Adrenal gland (tissue), 12 donors: Measurements from ENCODE around the gene HTR3B. TPM values are rescaled to one million over a fixed set of nuclear protein-coding genes. Genes with fewer than 3 reads are reported as not detected.
A peak's percentile ranks its signal among the peaks of the same experiment; 100 is the strongest.

Experiments used
- DNase-seq, 7 donors: peaks; one replicate each; pipeline ENCODE4 v3.0.0-alpha.2; 2019 to 2020
- H3K27ac ChIP-seq, 5 donors: fragments of 200-600 bp; sonication (generic) in 4 of 5; 1 replicate in 3 of 5; 2 replicates in 2 of 5; pipeline versions ENCODE4 v1.5.1 to v1.8.0; 2016 to 2020; ENCODE audit warnings: mild to moderate bottlenecking in 1 of 5
- H3K27me3 ChIP-seq: fragments of 200-600 bp; 2 replicates; pipeline ENCODE4 v1.8.0; 2021
- H3K36me3 ChIP-seq, 2 donors: fragments of 200-600 bp; replicated peaks in 1 of 2; 1 replicate in 1 of 2; 2 replicates in 1 of 2; pipeline versions ENCODE4 v1.5.1 to v1.8.0; 2018 to 2022
- H3K4me1 ChIP-seq, 2 donors: fragments of 200-600 bp; replicated peaks in 1 of 2; 1 replicate in 1 of 2; 2 replicates in 1 of 2; pipeline versions ENCODE4 v1.5.1 to v1.8.0; 2018 to 2021
- H3K4me3 ChIP-seq, 4 donors: fragments of 200-600 bp; sonication (generic) in 3 of 4; one replicate each; pipeline ENCODE4 v1.5.1; 2016 to 2018
- H3K9me3 ChIP-seq, 3 donors: fragments of 200-600 bp; sonication (generic) in 1 of 3; replicated peaks in 1 of 3; 1 replicate in 2 of 3; 2 replicates in 1 of 3; pipeline versions ENCODE4 v1.5.1 to v1.8.0; 2016 to 2021
- POLR2A ChIP-seq, 2 donors: fragments of 450-650 bp; IDR thresholded peaks; one replicate each; pipeline ENCODE4 v1.6.1; 2017; ENCODE audit warnings: antibody characterized with exemption in 2 of 2, mild to moderate bottlenecking in 2 of 2, moderate library complexity in 1 of 2
- WGBS, 4 donors: extraction: QIAGEN DNeasy Blood & Tissue Kit in 2 of 4; methylation state at CpG; one replicate each; pipeline versions ENCODE4 v1.1.5 to v1.1.7; 2013 to 2017; 5-methylcytosine and 5-hydroxymethylcytosine counted together
- intact Hi-C, 2 donors: fragments of 100-400 bp; cut with DNase I; formaldehyde crosslinking; loops; one replicate each; pipeline versions ENCODE4 v1.14.1 to v1.15.0; 2022 to 2023
- polyA plus RNA-seq, 3 donors: library from polyadenylated mRNA; stranded (reverse); fragments of 200-250 nt in 2 of 3; fragments of 350-450 nt in 1 of 3; fragmentation: Illumina TruSeq in 1 of 3; extraction: RNeasy Lipid Tissue Mini Kit (QIAGEN cat#74804) in 1 of 3; gene quantifications; one replicate each; pipeline ENCODE4 v1.2.3, GENCODE V29; 2013 to 2014
- total RNA-seq, 9 donors: library from RNA; depleted of rRNA in 4 of 9; stranded (reverse); fragments of >200 nt in 4 of 9; fragments of 120-200 nt in 1 of 9; fragmentation: NEBNext Ultra II Directional in 1 of 9; extraction: Animal tissue kit (Norgen Biotek cat#: 25700) in 1 of 9; gene quantifications; one replicate each; pipeline versions ENCODE4 v1.1.0 to v1.2.4, GENCODE V29; 2013 to 2023
- TF ChIP-seq, protein P1 (sequence below), 6 experiments: fragments of 450-650 bp in 4 of 6; fragments of 200-600 bp in 2 of 6; sonication (generic) in 1 of 6; IDR thresholded peaks; 1 replicate in 5 of 6; 2 replicates in 1 of 6; pipeline versions ENCODE4 v1.5.1 to v1.8.0; 2016 to 2021; ENCODE audit warnings: antibody characterized with exemption in 6 of 6, mild to moderate bottlenecking in 2 of 6, moderate library complexity in 1 of 6
- donor health status: healthy with polysubstance abuse.
- donor health status: Bipolar disorder and iron deficiency.
- donor health status: DM: yes; HTN: yes; CAD: no.
- donor health status: DM: no; HTN: no; CAD: no.
- donor health status: DM: no; HTN: no; CAD: no.
- donor health status: DM: yes; HTN: yes; CAD: no.

Gene HTR3B
- total and polyA plus RNA-seq, 12 donors: not detected

DNA sequence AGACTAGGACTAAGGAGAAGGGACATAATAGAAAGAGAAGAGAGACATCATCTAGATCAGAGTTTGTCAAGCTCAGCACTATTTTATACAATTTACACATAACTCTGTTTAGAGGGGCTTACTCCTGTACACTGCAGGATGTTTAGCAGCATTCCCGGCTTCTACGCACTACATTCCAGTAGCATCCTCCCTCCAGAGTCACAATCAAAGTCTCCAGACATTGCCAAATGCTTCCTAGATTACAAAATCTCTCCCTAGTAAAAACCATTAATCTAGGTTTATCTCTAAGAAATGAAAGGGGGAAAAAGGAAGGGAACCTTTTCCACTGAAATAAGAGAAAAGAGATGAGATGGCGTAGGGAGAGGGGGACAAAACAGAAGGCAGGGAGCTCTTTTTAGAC is 33.3 kb upstream of the HTR3B start:
- Histone ChIP-seq H3K4me3 (no peak overlapping the region), H3K36me3 (no peaks in the 10 kb centered on the region), H3K4me1 (peaks cover 12 to 35% of the 10 kb centered on the region in 2 donors), H3K9me3 (no peaks in the 10 kb centered on the region), H3K27ac (peak overlapping the region in 3 of 5 donors; percentile 11 to 40 (median 30)), H3K27me3 (no peaks in the 10 kb centered on the region)
- TF ChIP-seq POLR2A (IDR thresholded peaks at IDR 0.05): no peak
- peak in 1 of 7 donors; percentile 30 for DNase-seq
- 42 to 69% (median 66%) methylated on average over 3 of the region's 3 CpGs for WGBS, 4 donors
- intact Hi-C loops: no loop called here

DNA sequence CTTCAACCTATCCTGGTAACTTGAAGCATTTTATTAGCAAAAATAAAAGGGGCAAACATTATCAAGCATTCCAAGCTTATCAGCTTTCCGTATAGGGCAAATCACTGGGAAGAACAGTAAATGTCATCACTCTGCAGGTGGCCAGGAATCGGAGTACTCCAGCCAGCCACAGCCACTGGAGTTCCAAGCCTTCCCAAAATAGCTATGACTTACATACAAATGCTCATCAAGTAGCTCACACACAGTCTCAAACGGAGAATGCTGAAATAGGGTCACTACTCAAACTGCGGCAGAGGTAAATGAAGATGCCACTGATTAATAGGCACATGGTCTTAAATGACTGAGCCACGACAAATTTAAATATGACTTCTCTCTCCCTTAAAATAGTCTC is 31.4 kb upstream of the HTR3B start:
- WGBS, 4 donors: 53 to 72% (median 63%) methylated on average over 5 of the region's 5 CpGs
- H3K9me3 ChIP-seq: no peaks in the 10 kb centered on the region
- no peak for TF ChIP-seq POLR2A (IDR thresholded peaks at IDR 0.05)
- TF ChIP-seq, protein P1, sequence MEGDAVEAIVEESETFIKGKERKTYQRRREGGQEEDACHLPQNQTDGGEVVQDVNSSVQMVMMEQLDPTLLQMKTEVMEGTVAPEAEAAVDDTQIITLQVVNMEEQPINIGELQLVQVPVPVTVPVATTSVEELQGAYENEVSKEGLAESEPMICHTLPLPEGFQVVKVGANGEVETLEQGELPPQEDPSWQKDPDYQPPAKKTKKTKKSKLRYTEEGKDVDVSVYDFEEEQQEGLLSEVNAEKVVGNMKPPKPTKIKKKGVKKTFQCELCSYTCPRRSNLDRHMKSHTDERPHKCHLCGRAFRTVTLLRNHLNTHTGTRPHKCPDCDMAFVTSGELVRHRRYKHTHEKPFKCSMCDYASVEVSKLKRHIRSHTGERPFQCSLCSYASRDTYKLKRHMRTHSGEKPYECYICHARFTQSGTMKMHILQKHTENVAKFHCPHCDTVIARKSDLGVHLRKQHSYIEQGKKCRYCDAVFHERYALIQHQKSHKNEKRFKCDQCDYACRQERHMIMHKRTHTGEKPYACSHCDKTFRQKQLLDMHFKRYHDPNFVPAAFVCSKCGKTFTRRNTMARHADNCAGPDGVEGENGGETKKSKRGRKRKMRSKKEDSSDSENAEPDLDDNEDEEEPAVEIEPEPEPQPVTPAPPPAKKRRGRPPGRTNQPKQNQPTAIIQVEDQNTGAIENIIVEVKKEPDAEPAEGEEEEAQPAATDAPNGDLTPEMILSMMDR (IDR thresholded peaks at IDR 0.05): no peak
- intact Hi-C loops: no loop called here
- no peak overlapping the region for H3K4me3 ChIP-seq
- no peak for DNase-seq
- H3K27me3 ChIP-seq: no peaks in the 10 kb centered on the region
- peaks cover 12 to 35% of the 10 kb centered on the region in 2 donors for H3K4me1 ChIP-seq
- H3K36me3 ChIP-seq: no peaks in the 10 kb centered on the region
- H3K27ac ChIP-seq: no peak overlapping the region

DNA sequence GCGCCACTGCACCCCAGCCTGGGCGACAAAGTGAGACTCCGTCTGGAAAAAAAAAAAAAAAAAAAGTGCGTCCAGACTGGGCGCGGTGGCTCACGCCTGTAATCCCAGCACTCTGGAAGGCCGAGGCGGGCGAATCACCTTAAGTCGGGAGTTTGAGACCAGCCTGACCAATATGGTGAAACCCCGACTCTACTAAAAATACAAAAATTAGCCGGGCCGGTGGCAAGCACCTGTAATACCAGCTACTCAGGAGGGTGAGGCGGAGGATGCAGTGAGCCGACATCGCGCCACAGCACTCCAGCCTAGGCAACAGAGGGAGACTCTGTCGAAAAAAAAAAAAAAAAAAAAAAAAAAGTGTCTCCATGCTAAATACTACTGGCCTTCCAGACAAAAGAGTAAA is 30.5 kb upstream of the HTR3B start:
- H3K4me1 ChIP-seq: peaks cover 12 to 35% of the 10 kb centered on the region in 2 donors
- 88 to 95% (median 91%) methylated on average over 18 to 19 of the region's 19 CpGs for WGBS, 4 donors
- intact Hi-C loops: no loop called here
- peak in 2 of 7 donors; percentile 20 to 57 for DNase-seq
- H3K27me3 ChIP-seq: no peaks in the 10 kb centered on the region
- H3K27ac ChIP-seq: no peak overlapping the region
- TF ChIP-seq, protein P1 (IDR thresholded peaks at IDR 0.05): no peak
- no peak for TF ChIP-seq POLR2A (IDR thresholded peaks at IDR 0.05)
- H3K36me3 ChIP-seq: no peaks in the 10 kb centered on the region
- H3K4me3 ChIP-seq: peak overlapping the region in 1 of 4 donors; percentile 99
- H3K9me3 ChIP-seq: no peaks in the 10 kb centered on the region

DNA sequence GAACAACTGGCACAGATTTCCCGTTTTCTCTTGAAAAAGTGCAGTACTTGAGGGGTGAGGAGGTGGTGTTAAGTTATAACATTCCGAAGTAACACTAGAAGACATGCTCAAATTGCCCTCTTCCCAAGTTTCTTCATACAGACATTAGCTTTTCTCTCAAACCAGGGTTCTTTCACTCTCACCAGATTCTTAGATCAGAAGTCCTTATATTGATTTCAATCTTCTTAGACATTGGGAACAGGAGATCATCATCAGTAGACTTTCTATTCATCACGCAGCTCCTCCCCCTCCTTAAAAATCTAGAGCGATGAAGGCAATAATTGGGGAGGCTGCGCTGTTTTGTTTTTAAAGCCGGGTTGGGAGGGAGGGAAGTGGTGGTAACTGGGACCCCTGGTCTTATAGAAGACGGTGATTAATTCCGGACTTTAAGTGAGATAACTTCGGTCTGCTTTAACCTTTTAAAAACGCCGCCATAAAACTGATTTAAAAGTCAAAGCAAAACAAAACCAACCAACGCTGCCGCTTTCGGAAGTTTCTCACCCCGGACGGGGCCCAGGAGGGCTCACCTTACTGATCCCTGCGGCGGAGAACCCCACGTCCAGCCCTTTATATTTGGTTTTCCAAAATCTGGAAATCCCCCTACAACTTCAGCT is 29.9 kb upstream of the HTR3B start:
- Histone ChIP-seq H3K4me3 (peak overlapping the region; percentile 47 to 99 (median 68)), H3K27me3 (no peaks in the 10 kb centered on the region), H3K36me3 (no peaks in the 10 kb centered on the region), H3K27ac (peak overlapping the region in 3 of 5 donors; percentile 58 to 96 (median 96)), H3K4me1 (peaks cover 12 to 35% of the 10 kb centered on the region in 2 donors), H3K9me3 (no peaks in the 10 kb centered on the region)
- TF ChIP-seq POLR2A (IDR thresholded peaks at IDR 0.05): no peak
- TF ChIP-seq, protein P1 (IDR thresholded peaks at IDR 0.05): peak in 1 of 6 experiments; percentile 16
- peak in 1 of 7 donors; percentile 63 for DNase-seq
- WGBS, 4 donors: 6 to 7% (median 7%) methylated on average over 19 of the region's 19 CpGs
- intact Hi-C loops: no loop called here
